Ectodermal cell (in vitro differentiated cells): ENCODE data around the gene ADAMTS8.
"Not testable (repeated sequence)": the region's sequence is repeated elsewhere in the genome, so short reads cannot be mapped to it uniquely, and the experiment has no call there.

Experiments
- H3K27ac ChIP-seq: 2 replicates; pipeline ENCODE4 v1.7.0; 2013; ENCODE audit warnings: mild to moderate bottlenecking, low read depth, low read length; ENCODE audit not compliant: insufficient read depth, poor library complexity, severe bottlenecking
- H3K27me3 ChIP-seq: 2 replicates; pipeline ENCODE4 v1.7.0; 2013; ENCODE audit warnings: mild to moderate bottlenecking, low read length; ENCODE audit not compliant: insufficient read depth, control insufficient read depth, poor library complexity, severe bottlenecking
- H3K36me3 ChIP-seq: one replicate; pipeline ENCODE4 v1.7.0; 2013; ENCODE audit warnings: low read length; ENCODE audit not compliant: control insufficient read depth, insufficient read depth
- H3K4me1 ChIP-seq: one replicate; pipeline ENCODE4 v1.7.0; 2013; ENCODE audit warnings: low read length; ENCODE audit not compliant: control insufficient read depth, insufficient read depth
- H3K4me3 ChIP-seq: 2 replicates; pipeline ENCODE4 v1.7.0; 2013; ENCODE audit warnings: low read depth, low read length, control low read depth; ENCODE audit not compliant: insufficient read depth
- H3K9me3 ChIP-seq: 2 replicates; pipeline ENCODE4 v1.7.0; 2013; ENCODE audit warnings: mild to moderate bottlenecking, low read length, moderate library complexity; ENCODE audit not compliant: control insufficient read depth
- WGBS, 2 experiments: methylation state at CpG; one replicate each; pipeline ENCODE4 v1.1.7; 2013; ENCODE audit warnings: missing lambda C conversion rate in 2 of 2; 5-methylcytosine and 5-hydroxymethylcytosine counted together

The ADAMTS8 gene

DNA sequence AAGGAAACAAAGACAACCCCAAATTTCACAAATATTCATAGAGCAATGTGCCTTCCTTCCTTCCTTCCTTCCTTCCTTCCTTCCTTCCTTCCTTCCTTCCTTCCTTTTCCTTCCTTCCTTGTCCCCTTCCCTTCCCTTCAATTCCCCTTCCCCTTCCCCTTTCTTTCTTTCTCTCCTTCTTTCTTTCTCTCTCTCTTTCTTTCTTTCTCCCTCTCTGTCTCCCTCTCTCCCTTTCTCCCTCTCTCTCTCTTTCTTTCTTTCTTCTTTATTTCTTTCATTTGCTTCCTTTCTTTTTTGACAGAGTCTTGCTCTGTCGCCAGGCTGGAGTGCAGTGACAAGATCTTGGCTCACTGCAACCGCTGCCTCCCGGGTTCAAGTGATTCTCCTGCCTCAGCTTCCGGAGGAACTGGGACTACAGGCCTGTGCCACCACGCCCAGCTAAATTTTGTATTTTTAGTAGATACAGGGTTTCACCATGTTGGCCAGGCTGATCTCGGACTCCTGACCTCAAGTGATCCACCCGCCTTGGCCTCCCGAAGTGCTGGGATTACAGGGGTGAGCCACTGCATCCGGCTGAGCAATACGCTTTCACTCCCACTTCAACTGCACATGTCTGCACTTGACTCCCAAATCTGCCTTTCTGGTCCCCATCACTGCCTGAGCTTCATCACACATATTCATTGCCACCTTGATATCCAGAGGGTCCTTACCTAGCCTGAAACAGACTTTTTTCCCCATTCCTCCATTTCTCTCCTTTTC, 10.2 kb upstream of the ADAMTS8 start:
- H3K9me3 ChIP-seq, H3K4me1 ChIP-seq, H3K36me3 ChIP-seq, H3K27me3 ChIP-seq, H3K27ac ChIP-seq, H3K4me3 ChIP-seq: not testable (repeated sequence)
- WGBS, 2 experiments: 91 to 93% methylated on average over 10 of the region's 10 CpGs

DNA sequence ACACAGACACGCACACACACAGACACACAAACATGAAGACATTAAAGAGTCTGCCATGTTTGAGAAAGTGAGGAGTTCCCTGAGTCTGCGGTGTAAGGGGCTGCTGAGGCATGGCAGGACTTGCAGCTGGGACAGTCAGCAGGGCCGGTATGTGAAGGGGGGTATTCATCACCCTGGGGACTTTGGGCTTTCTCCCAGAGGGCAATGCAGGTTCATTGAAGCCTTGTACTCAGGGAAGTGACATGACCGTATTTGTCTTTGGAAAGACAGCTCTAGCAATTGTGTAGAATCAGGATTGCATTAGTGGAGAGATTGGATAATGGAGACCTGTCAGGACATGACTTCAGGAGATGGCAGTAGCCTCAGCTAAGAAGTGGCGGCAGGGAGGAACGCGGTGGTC, 9.4 kb upstream of the ADAMTS8 start:
- 89 to 91% methylated on average over 6 to 7 of the region's 7 CpGs for WGBS, 2 experiments

DNA sequence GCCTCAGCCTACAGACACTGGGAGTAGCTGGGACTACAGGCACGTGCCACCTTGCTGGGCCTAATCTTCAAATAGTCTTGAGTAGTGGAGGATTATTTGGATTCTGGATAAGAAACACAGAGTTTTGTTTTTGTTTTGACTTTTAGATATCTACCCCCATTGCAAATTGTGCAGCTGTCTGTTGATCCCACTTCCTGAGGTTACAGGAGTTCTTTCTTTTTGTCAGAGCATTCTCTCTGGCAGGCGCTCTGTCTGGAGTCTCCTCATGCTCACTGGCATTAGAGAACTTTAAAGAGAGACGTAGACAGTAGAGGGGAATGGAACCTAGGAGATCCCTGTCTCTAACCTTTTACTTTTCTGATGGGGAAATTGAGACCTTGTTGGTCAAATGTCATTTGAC, 7.8 kb upstream of the ADAMTS8 start:
- Histone ChIP-seq H3K9me3 (no peaks in the 10 kb centered on the region), H3K4me1 (peaks cover 3% of the 10 kb centered on the region), H3K4me3 (no peak overlapping the region), H3K36me3 (no peaks in the 10 kb centered on the region), H3K27me3 (no peaks in the 10 kb centered on the region), H3K27ac (no peak overlapping the region)
- WGBS, 2 experiments: 95 to 98% methylated on average over 3 of the region's 3 CpGs

More for the DNA sequence above, 9.4 kb upstream of the ADAMTS8 start:
- no peaks in the 10 kb centered on the region for H3K9me3 ChIP-seq
- no peak overlapping the region for H3K4me3 ChIP-seq
- H3K36me3 ChIP-seq: no peaks in the 10 kb centered on the region
- no peak overlapping the region for H3K27ac ChIP-seq
- no peaks in the 10 kb centered on the region for H3K27me3 ChIP-seq
- peaks cover 3% of the 10 kb centered on the region for H3K4me1 ChIP-seq

DNA sequence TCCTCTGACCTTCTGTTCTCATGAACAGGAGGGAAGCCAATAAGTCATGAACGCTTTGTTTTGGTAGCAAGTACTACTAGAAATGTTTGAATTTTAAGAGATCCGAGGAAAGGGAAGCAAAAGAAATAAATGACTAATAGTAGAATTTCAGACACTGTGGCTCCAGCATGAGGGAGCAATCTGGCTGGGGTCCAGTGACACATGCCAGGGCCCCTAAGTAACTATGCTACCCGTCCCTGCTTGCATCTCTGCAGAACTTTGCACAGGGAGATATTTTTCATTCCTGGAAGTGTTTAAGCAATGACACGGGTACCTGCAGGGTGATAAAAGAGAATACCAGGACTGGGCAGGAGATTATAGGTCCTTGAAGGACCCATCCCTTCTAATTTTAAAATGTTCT, 7.3 kb upstream of the ADAMTS8 start:
- 89 to 92% methylated on average over 4 of the region's 4 CpGs for WGBS, 2 experiments
- Histone ChIP-seq H3K27me3 (peaks cover 3% of the 10 kb centered on the region), H3K36me3 (no peaks in the 10 kb centered on the region), H3K4me3 (no peak overlapping the region), H3K9me3 (no peaks in the 10 kb centered on the region), H3K4me1 (peaks cover 3% of the 10 kb centered on the region), H3K27ac (no peak overlapping the region)

DNA sequence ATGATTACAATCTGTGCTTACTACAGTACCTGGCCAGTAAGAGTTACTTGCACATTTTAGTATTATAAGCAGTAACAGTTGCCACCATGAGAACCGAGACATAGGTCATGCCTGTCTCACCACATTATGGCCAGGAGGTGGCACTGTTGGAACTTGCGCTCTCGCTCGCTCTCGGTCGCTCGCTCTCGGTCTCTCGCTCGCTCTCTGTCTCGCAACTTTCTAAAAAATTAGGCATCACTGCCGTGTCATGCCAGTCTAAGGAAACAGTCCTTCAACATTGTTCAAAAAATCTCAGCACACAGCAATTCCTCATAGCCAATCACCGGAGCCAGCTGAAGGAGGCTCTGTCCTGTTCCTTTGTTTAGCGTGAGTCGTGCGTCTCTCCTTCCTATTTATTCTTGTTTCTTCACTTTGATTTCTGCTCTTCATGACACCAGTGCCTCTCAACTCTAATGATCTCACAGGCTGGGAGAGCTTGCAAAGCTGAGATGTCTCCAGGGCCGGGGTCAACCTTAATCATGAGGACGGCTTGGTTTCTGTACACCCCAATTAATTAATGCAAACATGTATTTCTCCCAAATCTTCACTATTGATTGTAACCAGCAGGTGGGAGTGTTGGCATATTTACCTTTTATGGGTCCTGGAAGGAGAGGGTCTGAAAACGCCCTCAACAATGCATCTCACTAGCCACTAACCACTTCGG, 6.3 kb upstream of the ADAMTS8 start:
- WGBS, 2 experiments: 1% methylated on average over 18 of the region's 20 CpGs
- Histone ChIP-seq H3K9me3 (no peaks in the 10 kb centered on the region), H3K4me1 (peaks cover 3% of the 10 kb centered on the region), H3K27ac (no peak overlapping the region), H3K36me3 (no peaks in the 10 kb centered on the region), H3K27me3 (peaks cover 13% of the 10 kb centered on the region), H3K4me3 (peak overlapping the region; percentile 43)

DNA sequence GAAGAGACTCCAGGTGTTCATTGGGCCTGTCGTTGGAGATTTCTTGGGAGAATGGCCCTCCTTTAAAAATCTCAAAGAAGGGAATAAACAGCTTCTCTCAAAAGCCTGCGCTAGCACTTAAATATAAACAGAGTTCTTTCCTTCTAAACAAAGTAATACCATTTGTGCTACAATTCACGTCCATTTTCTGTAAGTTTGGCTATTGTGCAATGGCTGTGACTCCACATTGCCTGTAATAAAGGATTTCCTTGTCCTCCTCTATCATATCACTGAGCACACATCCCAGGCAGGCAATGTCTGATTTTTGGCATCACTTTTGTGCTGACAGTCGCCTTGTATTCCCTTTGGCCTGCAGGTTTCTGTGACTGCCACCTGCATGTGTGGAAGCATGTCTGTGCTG, 4.9 kb upstream of the ADAMTS8 start:
- no peaks in the 10 kb centered on the region for H3K36me3 ChIP-seq
- 91% methylated on average over 4 of the region's 4 CpGs for WGBS, 2 experiments
- no peak overlapping the region for H3K27ac ChIP-seq
- H3K4me3 ChIP-seq: no peak overlapping the region
- peaks cover 3% of the 10 kb centered on the region for H3K4me1 ChIP-seq
- peaks cover 26% of the 10 kb centered on the region for H3K27me3 ChIP-seq
- no peaks in the 10 kb centered on the region for H3K9me3 ChIP-seq

DNA sequence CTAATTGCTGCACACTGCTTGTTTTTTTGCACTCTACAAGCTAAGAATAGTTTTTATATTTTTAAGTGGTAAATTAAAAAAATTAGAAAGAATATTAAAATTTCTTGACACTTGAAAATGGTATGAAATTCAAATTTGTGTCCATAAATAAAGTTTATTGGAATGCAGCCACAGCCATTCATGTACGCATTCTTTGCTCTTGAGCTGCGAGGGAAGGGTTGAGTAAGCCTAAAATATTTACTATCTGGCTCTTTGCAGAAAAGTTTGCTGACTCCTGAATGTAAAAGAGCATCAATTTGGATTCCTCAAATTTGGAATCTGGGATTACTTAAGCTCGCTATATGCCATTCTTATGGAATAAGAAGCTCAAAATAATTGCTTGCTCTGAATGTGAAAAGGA, 3.4 kb upstream of the ADAMTS8 start:
- no peaks in the 10 kb centered on the region for H3K9me3 ChIP-seq
- H3K27me3 ChIP-seq: peaks cover 42% of the 10 kb centered on the region
- no peak overlapping the region for H3K27ac ChIP-seq
- H3K4me3 ChIP-seq: no peak overlapping the region
- WGBS, 2 experiments: 92 to 96% methylated on average over 3 of the region's 3 CpGs
- H3K36me3 ChIP-seq: no peaks in the 10 kb centered on the region
- H3K4me1 ChIP-seq: peaks cover 6% of the 10 kb centered on the region

DNA sequence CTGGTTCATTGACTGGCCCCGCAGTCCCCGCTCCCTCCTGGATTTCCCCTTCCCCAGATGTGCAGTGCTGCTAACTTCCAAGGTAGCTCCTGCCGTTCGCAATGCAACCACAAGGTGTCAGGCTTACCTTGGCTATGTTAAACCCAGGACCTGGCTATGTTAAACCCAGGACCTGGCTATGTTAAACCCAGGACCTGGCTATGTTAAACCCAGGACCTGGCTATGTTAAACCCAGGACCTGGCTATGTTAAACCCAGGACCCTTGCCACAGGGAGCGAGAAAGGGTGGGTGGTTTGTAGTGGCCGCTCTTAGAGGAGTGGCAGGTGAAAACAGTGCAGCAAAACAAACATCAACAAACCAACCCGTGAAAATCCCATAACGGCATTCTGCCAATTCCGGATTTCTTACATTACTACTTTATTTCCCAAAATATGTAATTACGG, 2.9 kb upstream of the ADAMTS8 start:
- WGBS, 2 experiments: 41 to 45% methylated on average over 10 of the region's 10 CpGs
- Histone ChIP-seq H3K27me3 (peaks cover 46% of the 10 kb centered on the region), H3K36me3 (no peaks in the 10 kb centered on the region), H3K4me1 (peaks cover 6% of the 10 kb centered on the region), H3K9me3 (no peaks in the 10 kb centered on the region), H3K4me3 (no peak overlapping the region), H3K27ac (no peak overlapping the region)

- H3K27me3 ChIP-seq: peaks cover 60% of the 10 kb centered on the region
- peaks cover 3% of the 10 kb centered on the region for H3K4me1 ChIP-seq
- 86 to 90% methylated on average over 2 to 3 of the region's 3 CpGs for WGBS, 2 experiments
Measured at GRCh38 chr11:130429983-130430382, 1.6 kb upstream of the ADAMTS8 start.

GRCh38 chr11:130429120-130429681, 792 bp upstream of the ADAMTS8 start:
- Histone ChIP-seq H3K36me3 (no peaks in the 10 kb centered on the region), H3K4me3 (no peak overlapping the region), H3K4me1 (peaks cover 3% of the 10 kb centered on the region), H3K9me3 (no peaks in the 10 kb centered on the region), H3K27me3 (peaks cover 67% of the 10 kb centered on the region), H3K27ac (no peak overlapping the region)
- 55 to 57% methylated on average over 2 of the region's 2 CpGs for WGBS, 2 experiments

More at GRCh38 chr11:130429983-130430382, 1.6 kb upstream of the ADAMTS8 start:
- no peak overlapping the region for H3K4me3 ChIP-seq
- H3K27ac ChIP-seq: no peak overlapping the region
- no peaks in the 10 kb centered on the region for H3K36me3 ChIP-seq
- H3K9me3 ChIP-seq: no peaks in the 10 kb centered on the region
